IMR-90 (cell line): Measurements from ENCODE around the gene ESRRG. TPM values are rescaled to one million over a fixed set of nuclear protein-coding genes. Genes with fewer than 3 reads are reported as not detected.

Experiments
- ATAC-seq: fragments of 200-7000 bp; cut with Tn5 transposase; 2 replicates; pipeline ENCODE4 v1.9.1; 2020; ENCODE audit warnings: low read depth, mild to moderate bottlenecking, moderate library complexity
- BruUV-seq: library from RNA; stranded (reverse); fragments of 400-500 nt; replicated peaks from 2 replicates; lab custom pipeline; 2021; lab: Mats Ljungman, UMichigan
- CTCF ChIA-PET: fragments of 300-600 bp; formaldehyde crosslinking; extraction: SDS; loops from one replicate; lab custom pipeline; 2021; ENCODE audit warnings: antibody characterized with exemption; lab: Yijun Ruan, JAX
- POLR2A ChIA-PET: fragments of 300-600 bp; sonication (Branson Sonifier 250); formaldehyde crosslinking; loops from one replicate; lab custom pipeline; 2022; ENCODE audit warnings: antibody characterized with exemption; ENCODE audit not compliant: unreplicated experiment; lab: Charles Lee
- DNase-seq: peaks from one replicate; pipeline ENCODE4 v3.0.0; 2013
- H2AFZ ChIP-seq: replicated peaks from 2 replicates; pipeline ENCODE3; 2013; ENCODE audit warnings: low read length, mild to moderate bottlenecking; ENCODE audit not compliant: poor library complexity
- H2AK5ac ChIP-seq: 2 replicates; pipeline ENCODE4 v1.6.1; 2013; ENCODE audit warnings: low read depth, low read length, inconsistent platforms
- H2AK9ac ChIP-seq: replicated peaks from 2 replicates; pipeline ENCODE3; 2013; ENCODE audit warnings: mild to moderate bottlenecking, low read depth, low read length, moderate library complexity; ENCODE audit not compliant: poor library complexity
- H2BK120ac ChIP-seq: 2 replicates; pipeline ENCODE4 v1.6.1; 2013; ENCODE audit warnings: low read depth, low read length, inconsistent platforms
- H2BK15ac ChIP-seq: 3 replicates; pipeline ENCODE4 v1.6.1; 2013; ENCODE audit warnings: low read depth, low read length, inconsistent platforms
- H2BK20ac ChIP-seq: 2 replicates; pipeline ENCODE4 v1.6.1; 2013; ENCODE audit warnings: low read depth, mild to moderate bottlenecking, inconsistent platforms, low read length, moderate library complexity
- H2BK5ac ChIP-seq: 2 replicates; pipeline ENCODE4 v1.6.1; 2013; ENCODE audit warnings: mild to moderate bottlenecking, low read depth, low read length, inconsistent platforms; ENCODE audit not compliant: poor library complexity, severe bottlenecking
- H3K14ac ChIP-seq: replicated peaks from 2 replicates; pipeline ENCODE4 v1.6.1; 2013; ENCODE audit warnings: low read depth, low read length, inconsistent platforms
- H3K18ac ChIP-seq: 2 replicates; pipeline ENCODE4 v1.6.1; 2013; ENCODE audit warnings: low read depth, low read length, control low read depth
- H3K23ac ChIP-seq: 2 replicates; pipeline ENCODE4 v1.6.1; 2013; ENCODE audit warnings: low read depth, low read length, inconsistent platforms
- H3K27ac ChIP-seq: 2 replicates; pipeline ENCODE4 v1.5.1; 2013; ENCODE audit warnings: mild to moderate bottlenecking, control low read depth, low read length; ENCODE audit not compliant: insufficient read depth
- H3K27me3 ChIP-seq: 2 replicates; pipeline ENCODE4 v1.6.1; 2013; ENCODE audit warnings: low read length; ENCODE audit not compliant: control insufficient read depth, insufficient read depth
- H3K36me3 ChIP-seq: 2 replicates; pipeline ENCODE4 v1.6.1; 2013; ENCODE audit warnings: low read length, mixed read lengths; ENCODE audit not compliant: control insufficient read depth, insufficient read depth
- H3K4ac ChIP-seq: 2 replicates; pipeline ENCODE4 v1.6.1; 2013; ENCODE audit warnings: low read depth, low read length, inconsistent platforms
- H3K4me1 ChIP-seq: 2 replicates; pipeline ENCODE4 v1.6.1; 2013; ENCODE audit warnings: low read length, mixed read lengths; ENCODE audit not compliant: control insufficient read depth, insufficient read depth
- H3K4me2 ChIP-seq: 2 replicates; pipeline ENCODE4 v1.6.1; 2013; ENCODE audit warnings: low read depth, mild to moderate bottlenecking, control low read depth, low read length, moderate library complexity
- H3K4me3 ChIP-seq: 2 replicates; pipeline ENCODE4 v1.5.1; 2013; ENCODE audit warnings: low read depth, mild to moderate bottlenecking, control low read depth, low read length, moderate library complexity; ENCODE audit not compliant: insufficient read depth
- H3K56ac ChIP-seq: 2 replicates; pipeline ENCODE4 v1.6.1; 2013; ENCODE audit warnings: low read length, inconsistent platforms; ENCODE audit not compliant: insufficient read depth; ENCODE audit errors: extremely low read depth
- H3K79me1 ChIP-seq, 2 experiments: 2 replicates each; pipeline ENCODE4 v1.6.1; 2013; ENCODE audit warnings: low read length in 2 of 2, inconsistent platforms in 1 of 2, low read depth in 1 of 2
- H3K9ac ChIP-seq: 2 replicates; pipeline ENCODE4 v1.6.1; 2013; ENCODE audit warnings: low read depth, low read length, control low read depth
- H3K9me1 ChIP-seq: 2 replicates; pipeline ENCODE4 v1.6.1; 2013; ENCODE audit warnings: low read length, inconsistent platforms; ENCODE audit not compliant: insufficient read depth
- H3K9me3 ChIP-seq: 2 replicates; pipeline ENCODE4 v1.6.1; 2013; ENCODE audit warnings: low read length; ENCODE audit not compliant: control insufficient read depth, insufficient read depth
- H4K20me1 ChIP-seq: 2 replicates; pipeline ENCODE4 v1.6.1; 2013; ENCODE audit warnings: low read length, inconsistent platforms; ENCODE audit not compliant: insufficient read depth
- H4K5ac ChIP-seq: 2 replicates; pipeline ENCODE4 v1.6.1; 2013; ENCODE audit warnings: mild to moderate bottlenecking, low read depth, low read length, control low read depth
- H4K8ac ChIP-seq, 2 experiments: 2 replicates each; pipeline ENCODE4 v1.6.1; 2013; ENCODE audit warnings: low read depth in 2 of 2, low read length in 2 of 2, control low read depth in 1 of 2, inconsistent platforms in 1 of 2
- H4K91ac ChIP-seq: 2 replicates; pipeline ENCODE4 v1.6.1; 2013; ENCODE audit warnings: low read depth, low read length, inconsistent platforms; ENCODE audit not compliant: insufficient read depth
- BHLHE40 ChIP-seq: fragments of 150-350 bp; IDR thresholded peaks from 2 replicates; pipeline ENCODE4 v1.6.1; 2016; ENCODE audit warnings: mild to moderate bottlenecking, low read depth, low read length
- MAFK ChIP-seq: IDR thresholded peaks from 2 replicates; pipeline ENCODE4 v1.6.1; 2012; ENCODE audit warnings: low read depth, low read length, improper control_type of control experiment
- NFE2L2 ChIP-seq: fragments of 150-350 bp; IDR thresholded peaks from 2 replicates; pipeline ENCODE4 v1.6.1; 2016; ENCODE audit warnings: low read depth, mild to moderate bottlenecking, low read length
- POLR2A ChIP-seq: IDR thresholded peaks from 2 replicates; pipeline ENCODE4 v1.6.1; 2012; ENCODE audit warnings: mild to moderate bottlenecking, low read depth, low read length
- RFX5 ChIP-seq: IDR thresholded peaks from 2 replicates; pipeline ENCODE4 v1.8.0; 2012; ENCODE audit warnings: low read depth, mild to moderate bottlenecking, low read length, moderate library complexity
- SMC3 ChIP-seq: fragments of 150-350 bp; IDR thresholded peaks from 2 replicates; pipeline ENCODE4 v1.6.1; 2016; ENCODE audit warnings: low read depth, mild to moderate bottlenecking, antibody characterized with exemption, low read length, moderate library complexity
- WGBS, 2 experiments: methylation state at CpG; one replicate each; pipeline versions ENCODE4 v1.1.5 to v1.1.7; 2013; ENCODE audit warnings: missing lambda C conversion rate in 2 of 2; ENCODE audit not compliant: insufficient read length in 1 of 2; ENCODE audit errors: extremely low coverage in 2 of 2; 5-methylcytosine and 5-hydroxymethylcytosine counted together
- dilution Hi-C: fragments of 300-500 bp; cut with HindIII; formaldehyde crosslinking; loops from one replicate; pipeline ENCODE4 v1.14.3; 2018; ENCODE audit warnings: low sequenced_read_pairs; ENCODE audit not compliant: unreplicated experiment
- in situ Hi-C: fragments of 300-500 bp; cut with MboI; formaldehyde crosslinking; loops from 3 replicates; pipeline ENCODE4 v1.14.3; 2019; ENCODE audit warnings: low sequenced_read_pairs, inconsistent platforms, mixed read lengths
- intact Hi-C: fragments of 100-400 bp; cut with micrococcal nuclease; formaldehyde crosslinking; loops from 2 replicates; pipeline ENCODE4 v1.10.0; 2022
- polyA plus RNA-seq, 3 experiments: library from polyadenylated mRNA; depleted of rRNA; stranded (reverse); fragments of >200 nt; gene quantifications; 2 replicates each; pipeline ENCODE4 v1.2.3, GENCODE V29; 2012; ENCODE audit warnings: low replicate concordance in 1 of 3
- total RNA-seq: library from RNA; depleted of rRNA; stranded (reverse); fragments of >200 nt; gene quantifications from 2 replicates; pipeline ENCODE4 v1.2.3, GENCODE V29; 2012
- TF ChIP-seq, protein P1 (sequence below): fragments of 150-350 bp; IDR thresholded peaks from 2 replicates; pipeline ENCODE4 v1.6.1; 2017; ENCODE audit warnings: mild to moderate bottlenecking, antibody characterized with exemption, low read length, low read depth
- TF ChIP-seq, protein P2 (sequence below): fragments of 150-350 bp; IDR thresholded peaks from 2 replicates; pipeline ENCODE4 v1.6.1; 2016; ENCODE audit warnings: low read depth, mild to moderate bottlenecking, low read length, moderate library complexity, borderline replicate concordance

ESRRG gene
- total and polyA plus RNA-seq, 2 of the 4 experiments (the other 2 are of a cell fraction) = 0.17 to 0.54 TPM

DNA sequence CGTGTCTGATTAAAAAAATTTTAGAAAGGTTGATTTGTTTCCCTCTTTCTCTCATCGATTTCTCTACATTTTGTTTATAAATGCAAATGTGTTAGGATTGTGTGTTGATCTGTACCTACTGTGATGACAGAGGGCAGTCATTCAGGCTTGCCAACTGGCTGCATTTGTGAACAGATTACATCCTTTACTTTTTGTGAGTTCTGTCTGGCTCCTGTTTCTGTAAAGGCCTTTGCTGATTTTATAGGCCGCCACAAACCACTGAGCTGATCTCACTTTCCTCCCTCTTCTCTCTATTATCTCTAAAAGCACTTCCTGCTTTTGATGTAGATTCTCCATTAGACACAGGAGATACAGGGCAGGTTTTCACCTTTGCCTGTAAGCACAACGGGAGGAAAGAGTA is 106.8 kb downstream of the ESRRG start:
- H3K27ac ChIP-seq = no peak overlapping the region
- POLR2A ChIA-PET = no interaction called here

More for the DNA sequence above, 106.8 kb downstream of the ESRRG start:
- Histone ChIP-seq H2BK120ac (no peak overlapping the region), H3K4me2 (no peak overlapping the region), H4K5ac (no peak overlapping the region), H3K56ac (no peak overlapping the region), H2AK9ac (no peak overlapping the region), H3K4me1 (no peaks in the 10 kb centered on the region), H2AK5ac (no peak overlapping the region), H3K18ac (no peak overlapping the region), H3K27me3 (no peaks in the 10 kb centered on the region), H3K9me1 (no peaks in the 10 kb centered on the region), H3K4ac (no peak overlapping the region), H3K23ac (no peak overlapping the region), H3K79me1 (no peaks in the 10 kb centered on the region), H4K20me1 (no peaks in the 10 kb centered on the region), H4K8ac (no peak overlapping the region), H2BK20ac (no peak overlapping the region), H2AFZ (no peak overlapping the region), H3K9me3 (no peaks in the 10 kb centered on the region), H3K14ac (no peak overlapping the region), H2BK5ac (no peak overlapping the region), H3K4me3 (no peak overlapping the region), H3K9ac (no peak overlapping the region), H3K36me3 (no peaks in the 10 kb centered on the region), H4K91ac (no peak overlapping the region), H2BK15ac (no peak overlapping the region)
- ATAC-seq (no peak), DNase-seq (no peak)
- dilution Hi-C loops (no loop called here), intact Hi-C loops (no loop called here), in situ Hi-C loops (no loop called here)
- WGBS, 2 experiments = no CpG with 5 or more reads among the region's 4 CpGs
- TF ChIP-seq SMC3 (no peak), NFE2L2 (no peak), BHLHE40 (no peak), MAFK (no peak), POLR2A (no peak), RFX5 (no peak)
- TF ChIP-seq, protein P1, sequence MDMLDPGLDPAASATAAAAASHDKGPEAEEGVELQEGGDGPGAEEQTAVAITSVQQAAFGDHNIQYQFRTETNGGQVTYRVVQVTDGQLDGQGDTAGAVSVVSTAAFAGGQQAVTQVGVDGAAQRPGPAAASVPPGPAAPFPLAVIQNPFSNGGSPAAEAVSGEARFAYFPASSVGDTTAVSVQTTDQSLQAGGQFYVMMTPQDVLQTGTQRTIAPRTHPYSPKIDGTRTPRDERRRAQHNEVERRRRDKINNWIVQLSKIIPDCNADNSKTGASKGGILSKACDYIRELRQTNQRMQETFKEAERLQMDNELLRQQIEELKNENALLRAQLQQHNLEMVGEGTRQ = no peak
- TF ChIP-seq, protein P2, sequence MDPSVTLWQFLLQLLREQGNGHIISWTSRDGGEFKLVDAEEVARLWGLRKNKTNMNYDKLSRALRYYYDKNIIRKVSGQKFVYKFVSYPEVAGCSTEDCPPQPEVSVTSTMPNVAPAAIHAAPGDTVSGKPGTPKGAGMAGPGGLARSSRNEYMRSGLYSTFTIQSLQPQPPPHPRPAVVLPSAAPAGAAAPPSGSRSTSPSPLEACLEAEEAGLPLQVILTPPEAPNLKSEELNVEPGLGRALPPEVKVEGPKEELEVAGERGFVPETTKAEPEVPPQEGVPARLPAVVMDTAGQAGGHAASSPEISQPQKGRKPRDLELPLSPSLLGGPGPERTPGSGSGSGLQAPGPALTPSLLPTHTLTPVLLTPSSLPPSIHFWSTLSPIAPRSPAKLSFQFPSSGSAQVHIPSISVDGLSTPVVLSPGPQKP = no peak
- no TSS peak for BruUV-seq
- CTCF ChIA-PET = interaction anchor here (0.6 to 1.0 kb wide), 3 partner anchors 15 to 307 kb away, joined by 3 to 8 read pairs (median 4); no protein-coding TSS in a partner anchor
